DOHH2 (cell line): Measurements from ENCODE around the gene RPAP3.

Source experiments
- CTCF ChIP-seq: fragments of 200-600 bp; sonication (generic); IDR thresholded peaks from one replicate; pipeline ENCODE4 v1.5.1; 2014; ENCODE audit warnings: antibody characterized with exemption, mild to moderate bottlenecking, low read depth, low read length; ENCODE audit not compliant: poor library complexity, severe bottlenecking
- EZH2phosphoT487 ChIP-seq: fragments of 200-600 bp; sonication (generic); IDR thresholded peaks from 2 replicates; pipeline ENCODE4 v1.6.1; 2017; ENCODE audit warnings: borderline replicate concordance, mild to moderate bottlenecking, antibody characterized with exemption, low read length, moderate library complexity, mixed read lengths

DNA sequence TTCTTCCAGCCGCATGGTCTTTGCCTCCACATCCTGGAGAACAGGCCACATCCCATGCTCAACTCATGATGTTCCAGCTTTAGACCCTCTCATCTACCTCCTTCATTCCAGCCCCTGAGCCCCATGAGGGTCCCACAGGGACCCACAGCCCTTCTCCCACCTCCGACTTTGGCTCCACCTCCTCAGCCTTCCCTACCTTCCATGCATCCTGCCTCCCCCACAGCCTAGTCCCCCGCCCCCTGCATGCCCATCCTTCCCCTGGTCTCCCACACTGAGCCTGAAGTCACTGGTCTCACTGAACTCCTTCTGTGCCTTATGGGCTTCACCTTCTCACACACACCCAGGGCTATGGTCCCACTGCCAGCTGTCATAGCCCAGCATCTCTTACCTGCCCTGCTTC lies 43.1 kb upstream of the RPAP3 start:
- no peak for TF ChIP-seq CTCF
- no peak for TF ChIP-seq EZH2phosphoT487
